ENCODE measurements around the gene NTM.

DNA sequence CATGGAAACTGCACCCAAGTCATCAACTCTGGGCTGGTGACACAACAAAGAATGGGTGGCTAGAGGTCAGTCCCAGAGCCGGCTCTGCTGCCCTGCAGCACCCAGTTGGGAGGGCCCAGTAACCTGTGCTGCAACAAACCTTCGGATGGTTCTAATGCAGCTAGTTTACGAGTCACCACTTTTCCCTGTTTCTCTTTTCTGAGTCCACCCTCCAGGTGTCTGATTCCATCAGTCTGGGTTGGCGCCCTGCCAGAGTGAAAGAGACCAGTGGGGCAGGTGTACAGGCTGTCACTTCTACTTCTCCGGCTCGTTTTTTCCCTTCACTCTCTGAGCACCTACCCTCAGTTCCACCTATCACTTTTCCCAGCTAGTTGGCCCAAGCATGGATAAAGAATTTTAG is 572.9 kb downstream of the NTM start:
- TF ChIP-seq, protein P1, sequence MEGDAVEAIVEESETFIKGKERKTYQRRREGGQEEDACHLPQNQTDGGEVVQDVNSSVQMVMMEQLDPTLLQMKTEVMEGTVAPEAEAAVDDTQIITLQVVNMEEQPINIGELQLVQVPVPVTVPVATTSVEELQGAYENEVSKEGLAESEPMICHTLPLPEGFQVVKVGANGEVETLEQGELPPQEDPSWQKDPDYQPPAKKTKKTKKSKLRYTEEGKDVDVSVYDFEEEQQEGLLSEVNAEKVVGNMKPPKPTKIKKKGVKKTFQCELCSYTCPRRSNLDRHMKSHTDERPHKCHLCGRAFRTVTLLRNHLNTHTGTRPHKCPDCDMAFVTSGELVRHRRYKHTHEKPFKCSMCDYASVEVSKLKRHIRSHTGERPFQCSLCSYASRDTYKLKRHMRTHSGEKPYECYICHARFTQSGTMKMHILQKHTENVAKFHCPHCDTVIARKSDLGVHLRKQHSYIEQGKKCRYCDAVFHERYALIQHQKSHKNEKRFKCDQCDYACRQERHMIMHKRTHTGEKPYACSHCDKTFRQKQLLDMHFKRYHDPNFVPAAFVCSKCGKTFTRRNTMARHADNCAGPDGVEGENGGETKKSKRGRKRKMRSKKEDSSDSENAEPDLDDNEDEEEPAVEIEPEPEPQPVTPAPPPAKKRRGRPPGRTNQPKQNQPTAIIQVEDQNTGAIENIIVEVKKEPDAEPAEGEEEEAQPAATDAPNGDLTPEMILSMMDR (IDR thresholded peaks at IDR 0.05), result no peak
- no peak for TF ChIP-seq POLR2A (IDR thresholded peaks at IDR 0.05)
